ENCODE measurements around the gene ACVR1B. TPM values are rescaled to one million over a fixed set of nuclear protein-coding genes. Genes with fewer than 3 reads are reported as not detected.

The ACVR1B gene
- total and polyA plus RNA-seq, 9 of the 15 experiments (the other 6 are each of a cell fraction or from before 2014, with no cell fraction given): 0.97 to 15.1 (median 6.8) TPM

- Histone ChIP-seq H3K4me3 (no peak overlapping the region), H3K27ac (ENCODE audit: extremely low read depth, low read depth, low read length) (no peak overlapping the region), H4K20me1 (replicated peaks; ENCODE audit: control insufficient read depth, insufficient read depth, low read length) (no peaks in the 10 kb centered on the region), H3K9ac (ENCODE audit: insufficient read depth in 1 of 2, low read depth in 2 of 2, low read length in 2 of 2) (peak overlapping the region in 1 of 2 experiments; percentile 77; a peak in 2 of 4 replicates), H3K9me1 (ENCODE audit: control insufficient read depth, insufficient read depth, low read length) (no peaks in the 10 kb centered on the region), H3K27me3 (ENCODE audit: control insufficient read depth in 2 of 2, insufficient read depth in 2 of 2, low read length in 2 of 2) (no peaks in the 10 kb centered on the region), H3K4me2 (ENCODE audit: insufficient read depth, low read length) (no peak overlapping the region), H3K9me3 (replicated peaks; ENCODE audit: control insufficient read depth, insufficient read depth, low read depth, low read length) (no peaks in the 10 kb centered on the region), H2AFZ (ENCODE audit: low read depth, low read length) (no peak overlapping the region), H3K4me1 (replicated peaks in 1 of 2; ENCODE audit: control insufficient read depth in 2 of 2, insufficient read depth in 2 of 2, low read length in 2 of 2) (peaks cover 20 to 42% of the 10 kb centered on the region in 2 experiments), H3K36me3 (ENCODE audit: control insufficient read depth, insufficient read depth, low read length) (no peaks in the 10 kb centered on the region), H3K79me2 (ENCODE audit: control insufficient read depth, insufficient read depth, low read length) (no peaks in the 10 kb centered on the region)
- no peak for DNase-seq (ENCODE audit: extremely low read depth in 1 of 4, low spot score in 3 of 4)
- ChIA-PET CTCF (ENCODE audit: low intra/inter-chr PET ratio) (interaction anchor here (0.6 to 5.4 kb wide), 4 partner anchors 13 to 105 kb away, joined by 3 to 63 read pairs (median 6); no protein-coding TSS in a partner anchor), POLR2A (interaction anchor here (0.5 to 1.1 kb wide), 2 partner anchors 15 to 24 kb away, joined by 3 read pairs; no protein-coding TSS in a partner anchor)
- BruUV-seq (replicated peaks): no TSS peak
- in situ Hi-C loops (cut with MboI): loop anchor here (25.0 kb wide), 1 partner anchor 594 kb away; the partner anchor contains the start of gene SLC4A8
- intact Hi-C loops (cut with micrococcal nuclease): no loop called here
- FAIRE-seq: no peak
- no peak for ATAC-seq
- 29% methylated on average over 23 of the region's 28 CpGs for WGBS (ENCODE audit: insufficient coverage, low coverage, missing lambda C conversion rate)
- peak; percentile 24; the same call in 1 of the 2 replicates for TF ChIP-seq SPI1 (IDR thresholded peaks at IDR 0.05; ENCODE audit: borderline replicate concordance, low read depth, low read length)
- no peak for TF ChIP-seq ZNF436 (CRISPR knock-in tag; IDR thresholded peaks at IDR 0.05)
- no peak for TF ChIP-seq ZNF507 (tag; conservative IDR thresholded peaks at IDR 0.05)
- TF ChIP-seq MAFF (IDR thresholded peaks at IDR 0.05; ENCODE audit: low read length): no peak
- no peak for TF ChIP-seq HOMEZ (CRISPR knock-in tag; IDR thresholded peaks at IDR 0.05)
- no peak for TF ChIP-seq CEBPG (CRISPR knock-in tag; IDR thresholded peaks at IDR 0.05)
- TF ChIP-seq CEBPG (tag; conservative IDR thresholded peaks at IDR 0.05 in 1 of 2, IDR thresholded peaks at IDR 0.05 in 1 of 2): 0 out of 4 replicates have a peak, but pooled peaks have one; percentile 12 to 18
- no peak for TF ChIP-seq ARHGAP35 (IDR thresholded peaks at IDR 0.05; ENCODE audit: partially characterized antibody)
- no peak for TF ChIP-seq CBX1 (IDR thresholded peaks at IDR 0.05; ENCODE audit: low read depth)
- no peak for TF ChIP-seq YBX1 (IDR thresholded peaks at IDR 0.05)
- no peak for TF ChIP-seq ZNF318 (IDR thresholded peaks at IDR 0.05; ENCODE audit: borderline replicate concordance in 1 of 2, low read depth in 1 of 2)
- TF ChIP-seq RBM34 (IDR thresholded peaks at IDR 0.05; ENCODE audit: borderline replicate concordance, insufficient read depth, low read length): no peak
These were observed 54.6 kb downstream of the ACVR1B start for GRCh38 chr12:52005903-52006703.
